Inferior parietal cortex (tissue), 1 donor: Measurements from ENCODE around the gene SPTB.

Experiments used
- DNase-seq: peaks from one replicate; pipeline ENCODE4 v3.0.0-alpha.2; 2016; ENCODE audit errors: extremely low spot score

Gene SPTB

GRCh38 chr14:64729386-64730060, 150.2 kb downstream of the SPTB start:
- DNase-seq = no peak

- DNase-seq = no peak
These were observed 150.9 kb downstream of the SPTB start for GRCh38 chr14:64728856-64729255.

GRCh38 chr14:64728106-64728505, 151.6 kb downstream of the SPTB start:
- no peak for DNase-seq

GRCh38 chr14:64727551-64728071, 152.1 kb downstream of the SPTB start:
- no peak for DNase-seq

- no peak for DNase-seq
These were observed 153.2 kb downstream of the SPTB start for GRCh38 chr14:64726585-64726890.

GRCh38 chr14:64725879-64726584, 153.7 kb downstream of the SPTB start:
- DNase-seq = no peak

GRCh38 chr14:64725261-64725815, 154.4 kb downstream of the SPTB start:
- DNase-seq = no peak

GRCh38 chr14:64724578-64724930, 155.2 kb downstream of the SPTB start:
- DNase-seq = no peak

- peak; percentile 37 for DNase-seq
These were observed 155.8 kb downstream of the SPTB start for GRCh38 chr14:64723691-64724577.

GRCh38 chr14:64722842-64723447, 156.8 kb downstream of the SPTB start:
- no peak for DNase-seq

- DNase-seq = no peak
These were observed 157.8 kb downstream of the SPTB start for GRCh38 chr14:64721899-64722298.

GRCh38 chr14:64721391-64721791, 158.3 kb downstream of the SPTB start:
- DNase-seq = no peak

- DNase-seq = no peak
These were observed 159.6 kb downstream of the SPTB start for GRCh38 chr14:64720131-64720576.

- DNase-seq = no peak
These were observed 160.1 kb downstream of the SPTB start for GRCh38 chr14:64719601-64720000.

GRCh38 chr14:64718762-64719161, 160.9 kb downstream of the SPTB start:
- no peak for DNase-seq

- no peak for DNase-seq
These were observed 161.8 kb downstream of the SPTB start for GRCh38 chr14:64717870-64718269.

- peak; percentile 59 for DNase-seq
These were observed 163.9 kb downstream of the SPTB start for GRCh38 chr14:64715628-64716412.

GRCh38 chr14:64715146-64715627, 164.5 kb downstream of the SPTB start:
- DNase-seq = no peak

- DNase-seq = no peak
These were observed 165.2 kb downstream of the SPTB start for GRCh38 chr14:64714432-64715025.

- DNase-seq = no peak
These were observed 166.0 kb downstream of the SPTB start for GRCh38 chr14:64713677-64714076.
